ENCODE measurements around the gene CLDN5. TPM values are rescaled to one million over a fixed set of nuclear protein-coding genes. Genes with fewer than 3 reads are reported as not detected.

CLDN5 gene
- total RNA-seq, 4 donors from 2014 or later: 66.3 to 362 (median 129) TPM

DNA sequence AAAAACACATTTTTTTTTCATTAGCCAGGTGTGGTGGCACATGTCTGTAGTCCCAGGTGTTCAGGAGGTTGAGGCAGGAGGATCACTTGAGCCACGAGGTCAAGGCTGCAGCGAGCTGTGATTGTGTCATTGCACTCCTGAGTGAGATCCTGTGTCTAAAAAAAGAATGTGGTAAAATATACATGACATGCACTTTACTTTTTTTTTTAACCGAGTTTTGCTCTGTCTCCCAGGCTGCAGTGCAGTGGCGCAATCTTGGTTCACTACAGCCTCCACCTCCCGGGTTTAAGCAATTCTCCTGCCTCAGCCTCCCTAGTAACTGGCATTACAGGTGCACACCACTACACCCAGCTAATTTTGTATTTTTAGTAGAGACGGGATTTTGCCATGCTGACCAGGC lies 22.5 kb upstream of the CLDN5 start:
- TF ChIP-seq, protein P1, sequence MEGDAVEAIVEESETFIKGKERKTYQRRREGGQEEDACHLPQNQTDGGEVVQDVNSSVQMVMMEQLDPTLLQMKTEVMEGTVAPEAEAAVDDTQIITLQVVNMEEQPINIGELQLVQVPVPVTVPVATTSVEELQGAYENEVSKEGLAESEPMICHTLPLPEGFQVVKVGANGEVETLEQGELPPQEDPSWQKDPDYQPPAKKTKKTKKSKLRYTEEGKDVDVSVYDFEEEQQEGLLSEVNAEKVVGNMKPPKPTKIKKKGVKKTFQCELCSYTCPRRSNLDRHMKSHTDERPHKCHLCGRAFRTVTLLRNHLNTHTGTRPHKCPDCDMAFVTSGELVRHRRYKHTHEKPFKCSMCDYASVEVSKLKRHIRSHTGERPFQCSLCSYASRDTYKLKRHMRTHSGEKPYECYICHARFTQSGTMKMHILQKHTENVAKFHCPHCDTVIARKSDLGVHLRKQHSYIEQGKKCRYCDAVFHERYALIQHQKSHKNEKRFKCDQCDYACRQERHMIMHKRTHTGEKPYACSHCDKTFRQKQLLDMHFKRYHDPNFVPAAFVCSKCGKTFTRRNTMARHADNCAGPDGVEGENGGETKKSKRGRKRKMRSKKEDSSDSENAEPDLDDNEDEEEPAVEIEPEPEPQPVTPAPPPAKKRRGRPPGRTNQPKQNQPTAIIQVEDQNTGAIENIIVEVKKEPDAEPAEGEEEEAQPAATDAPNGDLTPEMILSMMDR (IDR thresholded peaks at IDR 0.05; ENCODE audit: low read depth): no peak

DNA sequence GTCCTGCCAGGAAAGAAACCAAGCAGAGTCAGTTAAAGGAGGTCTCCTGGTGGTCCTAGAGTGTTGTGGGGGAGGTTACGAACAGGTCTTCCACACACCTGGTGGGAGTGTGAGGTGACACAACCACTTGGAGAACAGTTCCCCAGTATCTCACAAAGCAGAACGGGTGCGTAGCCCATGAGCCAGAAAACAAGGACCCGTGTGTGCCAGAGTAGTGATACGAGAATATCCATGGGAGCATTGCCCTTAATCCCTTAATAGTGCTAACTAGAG lies 21.7 kb upstream of the CLDN5 start:
- TF ChIP-seq, protein P1 (IDR thresholded peaks at IDR 0.05; ENCODE audit: low read depth): no peak

DNA sequence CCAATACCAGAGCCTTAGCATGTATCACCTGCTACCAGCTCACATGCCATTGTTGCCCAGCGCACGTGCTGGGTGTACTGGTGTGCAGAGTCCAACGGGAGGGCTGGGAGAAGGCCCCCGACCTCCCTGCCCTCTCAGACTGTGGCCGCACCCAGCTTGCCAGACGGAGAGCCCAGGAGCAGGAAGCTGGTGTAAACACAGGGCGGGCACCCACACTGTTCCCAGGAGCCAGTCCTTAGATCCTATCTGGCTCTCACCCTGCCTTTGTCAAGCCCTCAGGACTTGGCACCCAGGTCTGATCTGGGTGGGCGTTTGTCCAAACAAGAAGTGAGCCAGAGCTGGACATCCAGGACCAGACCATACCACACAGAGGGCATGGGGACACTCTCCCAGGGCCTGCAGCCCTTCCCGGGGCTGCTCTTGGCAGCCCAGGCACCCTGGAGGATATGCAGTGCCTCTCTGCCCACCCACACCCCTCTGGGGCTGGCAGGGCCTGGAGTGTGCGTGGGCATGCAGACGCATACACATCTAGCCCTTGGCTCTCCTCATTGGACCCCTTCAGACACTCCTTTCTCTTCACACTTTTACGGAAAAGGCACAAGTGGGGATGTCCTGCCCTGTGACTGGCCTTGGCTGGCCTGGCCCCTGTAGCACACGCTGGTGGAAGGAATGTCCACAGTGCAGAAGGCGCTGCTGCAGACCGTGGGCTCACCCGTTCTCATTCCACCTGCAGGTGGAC lies 19.9 kb upstream of the CLDN5 start:
- TF ChIP-seq, protein P1 (IDR thresholded peaks at IDR 0.05; ENCODE audit: low read depth): no peak

DNA sequence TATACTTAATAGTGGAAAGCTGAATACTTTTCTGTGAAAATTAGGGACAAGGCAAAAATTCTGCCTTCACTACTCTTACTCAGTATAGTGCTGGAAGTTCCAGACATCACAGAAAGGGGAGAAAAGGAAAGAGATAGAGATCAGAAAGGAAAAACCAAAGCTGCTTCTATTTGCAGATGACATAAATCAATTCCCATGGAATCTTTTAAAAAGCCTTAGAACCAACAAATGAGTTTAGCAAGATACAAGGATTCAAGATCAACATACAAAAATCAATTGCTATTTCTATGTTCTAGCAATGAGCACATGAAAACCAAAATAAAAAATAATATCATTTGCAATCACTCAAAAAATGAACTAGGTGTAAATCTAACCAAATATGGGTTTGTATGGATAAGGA lies 16.2 kb upstream of the CLDN5 start:
- TF ChIP-seq, protein P1 (IDR thresholded peaks at IDR 0.05; ENCODE audit: low read depth): no peak

DNA sequence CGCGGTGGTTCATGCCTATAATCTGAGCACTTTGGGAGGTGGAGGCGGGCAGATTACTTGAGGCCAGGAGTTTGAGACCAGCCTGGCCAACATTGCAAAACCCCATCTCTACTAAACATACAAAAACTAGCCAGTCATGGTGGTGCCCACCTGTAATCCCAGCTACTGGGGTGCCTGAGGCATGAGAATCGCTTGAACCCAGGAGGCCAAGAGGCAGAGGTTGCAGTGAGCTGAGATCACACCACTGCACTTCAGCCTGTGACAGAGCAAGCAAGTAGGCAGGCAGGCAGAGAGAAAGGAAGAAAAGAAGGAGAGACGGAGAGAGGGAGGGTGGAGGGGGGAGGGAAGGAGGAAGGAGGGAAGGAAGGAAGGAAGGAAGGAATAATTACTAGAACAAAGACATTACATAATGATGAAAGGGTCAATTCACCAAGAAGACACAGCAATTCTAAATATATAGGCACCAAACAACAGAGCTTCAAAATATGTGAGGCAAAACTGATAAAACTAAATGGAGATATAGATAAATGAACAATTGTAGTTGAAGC lies 13.8 kb upstream of the CLDN5 start:
- TF ChIP-seq, protein P1 (IDR thresholded peaks at IDR 0.05; ENCODE audit: low read depth): no peak

DNA sequence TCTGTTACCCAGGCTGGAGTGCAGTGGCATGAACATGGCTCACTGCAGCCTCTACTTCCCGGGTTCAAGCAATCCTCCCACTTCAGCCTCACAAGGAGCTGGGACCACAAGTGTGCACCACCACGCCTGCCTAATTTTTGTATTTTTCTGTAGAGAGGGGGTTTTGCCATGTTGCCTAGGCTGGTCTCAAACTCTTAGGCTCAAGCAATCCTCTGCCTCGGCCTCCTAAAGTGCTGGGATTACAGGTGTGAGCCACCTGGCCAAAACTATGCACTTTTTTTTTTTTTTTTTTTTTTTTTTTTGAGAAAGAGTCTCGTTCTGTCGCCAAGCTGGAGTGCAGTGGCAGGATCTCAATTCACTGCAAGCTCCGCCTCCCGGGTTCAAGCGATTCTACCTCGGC lies 12.4 kb upstream of the CLDN5 start:
- TF ChIP-seq, protein P1 (IDR thresholded peaks at IDR 0.05; ENCODE audit: low read depth): no peak

DNA sequence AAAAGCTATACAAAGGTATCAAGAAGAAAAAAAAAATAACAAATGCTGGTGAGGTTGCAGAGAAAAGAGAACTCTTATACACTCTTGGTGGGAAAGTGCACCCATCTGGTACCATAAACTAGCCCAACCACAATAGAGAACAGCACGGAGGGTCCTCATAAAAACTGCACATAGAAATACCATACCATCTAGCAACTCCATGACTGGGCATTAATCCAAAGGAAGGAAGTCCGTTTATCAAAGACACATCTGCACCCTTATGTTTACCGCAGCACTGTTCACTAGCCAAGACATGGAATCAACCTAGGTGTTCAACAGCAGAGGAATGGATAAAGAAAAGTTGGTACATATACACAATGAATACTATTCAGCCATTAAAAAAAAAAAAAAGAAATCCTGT lies 10.8 kb upstream of the CLDN5 start:
- TF ChIP-seq, protein P1 (IDR thresholded peaks at IDR 0.05; ENCODE audit: low read depth): no peak
